Cardiac muscle cell (in vitro differentiated cells and primary cell): ENCODE data around the gene YIPF7. TPM values are rescaled to one million over a fixed set of nuclear protein-coding genes. Genes with fewer than 3 reads are reported as not detected.

Experiments used
- DNase-seq, 2 donors: peaks; one replicate each; pipeline versions ENCODE4 v3.0.0 to v3.0.0-alpha.2; 2010 to 2017; ENCODE audit warnings: low read depth in 1 of 2, low spot score in 1 of 2
- H3K27ac ChIP-seq: fragments of 200-600 bp; sonication (generic); 2 replicates; pipeline ENCODE4 v1.5.1; 2016
- H3K27me3 ChIP-seq: fragments of 200-600 bp; sonication (generic); 2 replicates; pipeline ENCODE4 v1.6.0; 2016; ENCODE audit warnings: control low read depth
- H3K36me3 ChIP-seq: fragments of 200-600 bp; sonication (generic); 2 replicates; pipeline ENCODE4 v1.5.1; 2016; ENCODE audit warnings: control low read depth
- H3K4me1 ChIP-seq: fragments of 200-600 bp; sonication (generic); 2 replicates; pipeline ENCODE4 v1.8.1; 2017; ENCODE audit warnings: low read depth, mild to moderate bottlenecking, mixed run types
- H3K4me3 ChIP-seq: fragments of 200-600 bp; sonication (generic); 2 replicates; pipeline ENCODE4 v1.5.1; 2016; ENCODE audit warnings: mild to moderate bottlenecking
- H3K9me3 ChIP-seq: fragments of 200-600 bp; sonication (generic); 2 replicates; pipeline ENCODE4 v1.5.1; 2017; ENCODE audit warnings: low read depth, mild to moderate bottlenecking, control low read depth
- polyA plus RNA-seq: library from polyadenylated mRNA; unstranded; fragments of >200 nt; fragmentation: Nextera tagmentation; extraction: Ambion mirVana; gene quantifications from 2 replicates; pipeline ENCODE4 v1.2.1, GENCODE V29; 2016
- total RNA-seq: library from RNA; depleted of rRNA; stranded (reverse); fragments of >200 nt; gene quantifications from 2 replicates; pipeline ENCODE4 v1.2.3, GENCODE V29; 2016
- TF ChIP-seq, protein P1 (sequence below): IDR thresholded peaks from 2 replicates; pipeline ENCODE4 v1.5.1; 2012; ENCODE audit warnings: low read depth, mild to moderate bottlenecking, low read length

YIPF7 gene
- total RNA-seq (not detected in 2 replicates), polyA plus RNA-seq (0.72 TPM in 1 of 2 replicates, not detected in the other)

DNA sequence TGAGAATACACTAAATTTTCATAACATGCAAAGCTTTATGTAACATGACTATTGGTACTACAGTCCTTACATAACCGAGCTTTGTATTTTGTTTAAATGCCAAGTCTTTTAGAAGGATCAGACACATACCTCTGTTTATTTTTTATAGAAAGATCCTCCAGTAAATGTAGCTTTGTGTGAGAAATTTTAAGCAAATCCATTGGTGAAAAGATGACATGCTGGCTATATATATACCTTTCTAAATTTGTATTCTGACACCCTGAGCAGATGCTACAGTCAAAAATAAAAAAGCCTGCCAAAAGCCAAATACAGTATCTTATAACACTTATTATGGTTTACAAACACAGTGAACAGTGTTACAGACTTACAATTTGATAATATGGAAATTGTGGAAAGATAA lies at the start of gene YIPF7:
YIPF7 (minus strand) TSS at position 201 of the 400 bp plus-strand sequence. CDS start 1,525 bp downstream, outside the sequence.
- H3K27ac ChIP-seq, result no peak within 1 kb of the TSS
- H3K27me3 ChIP-seq, result no peaks in the 10 kb centered on the region
- no peak for DNase-seq
- no peaks in the 10 kb centered on the region for H3K4me1 ChIP-seq
- TF ChIP-seq, protein P1, sequence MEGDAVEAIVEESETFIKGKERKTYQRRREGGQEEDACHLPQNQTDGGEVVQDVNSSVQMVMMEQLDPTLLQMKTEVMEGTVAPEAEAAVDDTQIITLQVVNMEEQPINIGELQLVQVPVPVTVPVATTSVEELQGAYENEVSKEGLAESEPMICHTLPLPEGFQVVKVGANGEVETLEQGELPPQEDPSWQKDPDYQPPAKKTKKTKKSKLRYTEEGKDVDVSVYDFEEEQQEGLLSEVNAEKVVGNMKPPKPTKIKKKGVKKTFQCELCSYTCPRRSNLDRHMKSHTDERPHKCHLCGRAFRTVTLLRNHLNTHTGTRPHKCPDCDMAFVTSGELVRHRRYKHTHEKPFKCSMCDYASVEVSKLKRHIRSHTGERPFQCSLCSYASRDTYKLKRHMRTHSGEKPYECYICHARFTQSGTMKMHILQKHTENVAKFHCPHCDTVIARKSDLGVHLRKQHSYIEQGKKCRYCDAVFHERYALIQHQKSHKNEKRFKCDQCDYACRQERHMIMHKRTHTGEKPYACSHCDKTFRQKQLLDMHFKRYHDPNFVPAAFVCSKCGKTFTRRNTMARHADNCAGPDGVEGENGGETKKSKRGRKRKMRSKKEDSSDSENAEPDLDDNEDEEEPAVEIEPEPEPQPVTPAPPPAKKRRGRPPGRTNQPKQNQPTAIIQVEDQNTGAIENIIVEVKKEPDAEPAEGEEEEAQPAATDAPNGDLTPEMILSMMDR, result no peak
- no peaks in the 10 kb centered on the region for H3K9me3 ChIP-seq
- no peaks in the 10 kb centered on the region for H3K36me3 ChIP-seq
- no peak within 1 kb of the TSS for H3K4me3 ChIP-seq

DNA sequence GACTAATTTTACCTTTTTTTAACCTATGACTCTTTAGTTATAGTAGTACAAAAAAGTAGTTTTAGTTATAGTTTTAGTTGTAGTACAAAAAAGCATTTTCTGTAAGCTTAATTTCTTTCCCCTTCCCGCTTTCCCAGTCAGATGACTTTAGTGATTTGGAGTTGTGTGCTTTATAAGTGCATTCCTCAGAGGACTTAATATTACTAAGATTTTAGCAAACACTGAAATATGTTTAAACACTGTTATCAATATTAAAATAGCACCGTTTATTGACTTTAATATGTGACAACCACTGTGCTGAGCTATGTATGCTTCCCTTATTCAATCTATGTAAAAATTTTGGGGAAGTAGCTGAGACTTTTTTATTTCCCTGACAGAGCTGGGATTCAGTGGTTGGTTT lies 49.6 kb upstream of the YIPF7 start:
- peaks cover 44% of the 10 kb centered on the region for H3K36me3 ChIP-seq

DNA sequence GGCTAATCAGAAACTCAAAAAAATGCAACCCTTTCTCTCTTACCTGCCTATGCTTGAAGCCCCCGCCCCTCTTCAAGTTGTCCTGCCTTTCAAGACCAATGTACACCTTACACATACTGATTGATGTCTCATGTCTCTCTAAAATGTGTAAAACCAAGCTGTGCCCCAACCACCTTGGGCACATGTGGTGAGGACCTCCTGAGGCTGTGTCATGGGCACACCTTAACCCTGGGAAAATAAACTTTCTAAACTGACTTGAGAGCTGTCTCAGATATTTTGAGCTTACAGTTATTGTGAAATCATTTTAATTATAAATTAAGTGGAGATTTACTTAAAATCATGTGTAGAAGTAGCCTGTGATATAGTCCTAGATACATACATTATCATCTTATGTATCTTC lies 49.0 kb upstream of the YIPF7 start:
- Histone ChIP-seq H3K27me3 (no peaks in the 10 kb centered on the region), H3K4me1 (peaks cover 4% of the 10 kb centered on the region), H3K9me3 (no peaks in the 10 kb centered on the region), H3K36me3 (peaks cover 50% of the 10 kb centered on the region), H3K27ac (no peak overlapping the region), H3K4me3 (no peak overlapping the region)
- no peak for DNase-seq
- TF ChIP-seq, protein P1, result no peak

More for the DNA sequence above, 49.6 kb upstream of the YIPF7 start:
- TF ChIP-seq, protein P1, result no peak
- no peak for DNase-seq
- peaks cover 4% of the 10 kb centered on the region for H3K4me1 ChIP-seq
- no peak overlapping the region for H3K27ac ChIP-seq
- no peaks in the 10 kb centered on the region for H3K9me3 ChIP-seq
- no peak overlapping the region for H3K4me3 ChIP-seq
- H3K27me3 ChIP-seq, result no peaks in the 10 kb centered on the region

DNA sequence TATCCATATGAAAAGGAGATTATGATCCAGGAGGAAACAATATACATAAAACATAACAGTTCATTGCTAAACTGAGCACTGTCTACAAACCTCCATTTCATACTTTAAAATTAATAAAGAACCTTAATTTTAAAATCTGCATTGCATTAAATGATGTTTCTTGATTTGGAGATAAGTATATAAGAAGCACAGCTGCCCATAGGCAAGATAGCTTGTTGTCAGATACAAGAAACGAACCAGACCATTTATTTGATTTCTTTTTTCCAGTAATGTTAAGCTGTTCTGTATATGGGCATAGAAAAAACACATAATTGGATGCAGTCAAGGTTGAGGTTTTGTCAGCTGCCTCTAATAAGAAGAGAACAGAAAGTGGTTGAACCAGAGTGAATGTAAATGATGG lies 33.2 kb upstream of the YIPF7 start:
- Histone ChIP-seq H3K4me3 (no peak overlapping the region), H3K27ac (no peak overlapping the region), H3K4me1 (peaks cover 7% of the 10 kb centered on the region), H3K9me3 (no peaks in the 10 kb centered on the region), H3K27me3 (no peaks in the 10 kb centered on the region), H3K36me3 (peaks cover 64% of the 10 kb centered on the region)
- TF ChIP-seq, protein P1, result no peak
- no peak for DNase-seq

DNA sequence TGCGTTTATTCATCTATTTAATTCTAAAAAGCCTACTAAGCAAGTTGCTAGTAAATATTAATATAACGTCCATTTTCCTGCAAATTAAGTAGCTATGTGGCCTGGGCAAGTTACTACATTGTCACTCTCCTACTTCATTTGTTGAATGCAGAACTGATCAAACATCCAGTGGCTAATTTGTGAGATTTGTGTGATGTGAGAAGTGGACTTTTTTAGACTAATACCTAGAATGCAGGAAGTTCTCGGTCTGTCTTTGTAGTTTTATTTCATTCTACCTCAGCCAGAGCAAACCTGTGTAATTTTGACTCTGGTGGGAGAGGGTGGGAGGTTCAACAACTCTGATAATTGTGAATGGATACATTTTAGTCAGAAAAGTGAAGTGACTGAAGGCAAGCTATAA lies 27.6 kb upstream of the YIPF7 start:
- peak overlapping the region; percentile 58 for H3K4me3 ChIP-seq
- H3K36me3 ChIP-seq, result peaks cover 22% of the 10 kb centered on the region
- H3K27ac ChIP-seq, result peak overlapping the region; percentile 90
- no peaks in the 10 kb centered on the region for H3K9me3 ChIP-seq
- no peaks in the 10 kb centered on the region for H3K27me3 ChIP-seq
- peaks cover 10% of the 10 kb centered on the region for H3K4me1 ChIP-seq
- TF ChIP-seq, protein P1, result no peak
- DNase-seq, result no peak
